ENCODE measurements around the gene ACER3. TPM values are rescaled to one million over a fixed set of nuclear protein-coding genes. Genes with fewer than 3 reads are reported as not detected.
"Not testable (repeated sequence)": the region's sequence is repeated elsewhere in the genome, so short reads cannot be mapped to it uniquely, and the experiment has no call there.

Gene ACER3
- total RNA-seq, 2 experiments from 2014 or later: 10.4 to 13.2 TPM

DNA sequence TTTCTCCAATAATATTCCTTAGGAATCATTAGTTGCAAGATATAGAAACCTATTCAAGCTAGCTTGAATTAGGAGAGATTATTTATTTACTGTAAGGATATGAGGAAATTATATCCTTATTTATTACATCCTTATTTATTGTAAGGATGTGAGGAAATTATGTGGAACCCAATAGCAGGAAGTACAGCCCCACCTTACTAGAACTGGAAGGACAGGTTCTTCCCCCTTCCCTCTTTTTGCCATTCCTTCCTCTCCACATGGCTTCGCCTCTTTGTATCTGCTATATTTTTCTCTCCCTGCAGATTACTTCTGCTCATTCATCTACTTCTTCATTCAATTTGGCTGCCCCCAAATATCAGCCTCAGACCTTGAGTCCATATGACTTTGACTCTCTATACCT is 124.0 kb downstream of the ACER3 start:
- H3K4me3 Mint-ChIP-seq: no peak overlapping the region
- H3K36me3 Mint-ChIP-seq: peaks cover 10% of the 10 kb centered on the region
- H3K27me3 Mint-ChIP-seq: no peaks in the 10 kb centered on the region
- ATAC-seq (ENCODE audit: low read depth) (no peak), DNase-seq (no peak)
- H3K27ac Mint-ChIP-seq: no peak overlapping the region
- H3K9me3 Mint-ChIP-seq: no peaks in the 10 kb centered on the region
- POLR2A ChIA-PET: no interaction called here
- H3K4me1 Mint-ChIP-seq: peaks cover 1% of the 10 kb centered on the region

DNA sequence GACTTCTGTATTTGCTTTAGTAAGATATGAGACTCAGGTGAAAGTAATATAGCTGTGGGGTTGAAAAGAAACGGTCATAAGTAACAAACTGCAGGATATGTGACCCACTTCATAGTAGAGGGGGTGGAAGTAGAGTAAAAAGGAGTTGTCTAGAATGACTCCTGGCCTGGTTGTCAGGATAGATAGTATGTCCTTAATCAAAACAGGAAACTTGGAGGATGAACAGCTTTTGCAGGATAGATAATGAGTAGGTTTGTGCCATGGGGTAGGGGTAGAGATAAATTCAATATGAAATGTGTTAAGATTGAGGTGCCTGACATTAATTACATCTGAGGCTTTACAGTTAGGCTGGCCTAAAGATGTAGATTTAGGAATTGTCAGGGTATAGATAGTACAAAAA is 126.5 kb downstream of the ACER3 start:
- Mint-ChIP-seq H3K27me3 (no peaks in the 10 kb centered on the region), H3K27ac (no peak overlapping the region), H3K36me3 (peaks cover 12% of the 10 kb centered on the region), H3K9me3 (no peaks in the 10 kb centered on the region), H3K4me1 (peaks cover 1% of the 10 kb centered on the region), H3K4me3 (no peak overlapping the region)
- DNase-seq (no peak), ATAC-seq (ENCODE audit: low read depth) (no peak)
- POLR2A ChIA-PET: no interaction called here

DNA sequence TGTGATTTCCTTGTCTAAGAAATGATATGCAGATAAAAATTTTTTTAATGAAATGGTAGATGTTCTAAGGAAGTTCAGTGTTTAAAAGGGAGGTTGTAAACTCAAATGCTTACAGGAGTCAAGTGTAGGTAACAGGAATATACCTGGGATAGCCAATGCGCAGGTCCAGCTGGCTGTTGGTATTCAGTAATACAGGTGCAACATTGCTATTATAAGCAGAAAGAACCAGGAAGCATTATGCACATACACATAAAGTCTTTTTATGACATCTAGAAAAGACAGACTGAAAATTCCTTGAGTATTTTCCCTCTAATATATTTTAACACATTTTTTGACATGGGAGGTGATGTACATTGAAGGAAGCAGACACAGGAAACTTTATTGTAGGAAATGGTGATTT is 129.9 kb downstream of the ACER3 start:
- DNase-seq (no peak), ATAC-seq (ENCODE audit: low read depth) (no peak)
- peaks cover 14% of the 10 kb centered on the region for H3K36me3 Mint-ChIP-seq
- no peak overlapping the region for H3K27ac Mint-ChIP-seq
- no peaks in the 10 kb centered on the region for H3K9me3 Mint-ChIP-seq
- no peak overlapping the region for H3K4me3 Mint-ChIP-seq
- H3K27me3 Mint-ChIP-seq: no peaks in the 10 kb centered on the region
- no peaks in the 10 kb centered on the region for H3K4me1 Mint-ChIP-seq
- POLR2A ChIA-PET: no interaction called here

DNA sequence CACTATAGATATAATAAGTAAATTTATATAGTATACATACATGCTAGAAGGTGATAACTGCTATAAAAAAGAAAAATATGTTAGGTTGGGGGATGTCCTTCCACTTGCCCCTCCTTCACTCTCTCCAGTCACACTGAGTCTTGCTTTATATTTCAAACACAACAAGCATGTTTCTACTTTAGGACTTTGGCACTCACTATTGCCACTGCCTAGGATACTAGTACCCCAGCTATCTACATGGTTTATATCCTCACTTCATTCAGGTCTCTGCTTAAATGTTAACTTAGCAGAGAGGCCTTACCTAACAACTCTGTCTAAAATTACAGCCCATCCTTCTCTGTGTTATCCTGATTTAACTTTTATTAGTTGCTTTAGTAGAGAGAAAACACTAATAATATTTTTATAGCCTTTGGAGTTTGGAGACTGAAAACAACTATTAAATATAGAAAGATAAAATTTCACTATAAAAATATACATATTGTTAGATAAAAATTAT is 134.4 kb downstream of the ACER3 start:
- Mint-ChIP-seq H3K27me3 (no peaks in the 10 kb centered on the region), H3K4me3 (no peak overlapping the region), H3K4me1 (peaks cover 10% of the 10 kb centered on the region), H3K27ac (no peak overlapping the region), H3K9me3 (no peaks in the 10 kb centered on the region), H3K36me3 (peaks cover 5% of the 10 kb centered on the region)
- DNase-seq: no peak
- no peak for ATAC-seq (ENCODE audit: low read depth)
- POLR2A ChIA-PET: no interaction called here

DNA sequence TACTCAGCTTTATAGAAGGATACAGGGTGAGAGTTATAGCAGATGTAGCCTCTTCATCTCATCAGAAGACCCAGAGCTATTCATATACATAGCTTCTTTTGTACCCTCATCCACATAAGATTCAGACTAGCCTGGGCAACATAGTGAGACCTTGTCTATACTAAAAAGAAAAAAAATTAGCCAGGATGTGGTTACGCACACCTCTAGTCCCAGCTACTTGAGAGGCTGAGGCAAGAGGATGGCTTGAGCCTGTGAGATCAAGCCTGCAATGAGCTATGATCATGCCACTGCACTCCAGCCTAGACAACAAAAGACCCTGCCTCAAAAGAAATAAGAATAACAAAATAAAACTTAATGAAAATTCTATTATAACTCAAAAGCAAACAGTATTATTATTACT is 136.8 kb downstream of the ACER3 start:
- Mint-ChIP-seq H3K36me3 (peaks cover 1% of the 10 kb centered on the region), H3K9me3 (no peaks in the 10 kb centered on the region), H3K4me1 (peaks cover 10% of the 10 kb centered on the region), H3K27ac (no peak overlapping the region), H3K4me3 (no peak overlapping the region), H3K27me3 (no peaks in the 10 kb centered on the region)
- DNase-seq (no peak), ATAC-seq (ENCODE audit: low read depth) (peak; percentile 95)
- POLR2A ChIA-PET: no interaction called here

DNA sequence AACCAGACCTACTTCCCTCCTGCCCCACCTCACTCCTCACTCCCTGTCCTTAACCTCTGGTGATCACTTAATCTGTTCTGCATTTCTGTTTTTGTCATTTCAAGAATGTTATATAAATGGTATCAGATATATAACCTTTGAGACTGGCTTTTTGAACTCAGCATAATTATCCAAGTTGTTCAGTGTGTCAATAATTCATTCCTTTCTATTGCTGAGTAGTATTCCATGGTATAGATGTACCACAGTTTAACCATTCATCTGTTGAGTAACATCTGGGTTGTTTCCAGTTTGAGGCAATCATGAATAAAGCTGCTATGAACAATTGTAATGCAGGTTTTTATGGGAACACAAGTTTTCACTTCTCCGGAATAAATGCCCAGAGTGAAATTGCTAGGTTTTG is 138.9 kb downstream of the ACER3 start:
- Mint-ChIP-seq H3K4me1 (peaks cover 10% of the 10 kb centered on the region), H3K27me3 (no peaks in the 10 kb centered on the region), H3K9me3 (no peaks in the 10 kb centered on the region), H3K4me3 (no peak overlapping the region), H3K36me3 (peaks cover 4% of the 10 kb centered on the region), H3K27ac (no peak overlapping the region)
- ATAC-seq (ENCODE audit: low read depth) (no peak), DNase-seq (no peak)
- POLR2A ChIA-PET: no interaction called here

DNA sequence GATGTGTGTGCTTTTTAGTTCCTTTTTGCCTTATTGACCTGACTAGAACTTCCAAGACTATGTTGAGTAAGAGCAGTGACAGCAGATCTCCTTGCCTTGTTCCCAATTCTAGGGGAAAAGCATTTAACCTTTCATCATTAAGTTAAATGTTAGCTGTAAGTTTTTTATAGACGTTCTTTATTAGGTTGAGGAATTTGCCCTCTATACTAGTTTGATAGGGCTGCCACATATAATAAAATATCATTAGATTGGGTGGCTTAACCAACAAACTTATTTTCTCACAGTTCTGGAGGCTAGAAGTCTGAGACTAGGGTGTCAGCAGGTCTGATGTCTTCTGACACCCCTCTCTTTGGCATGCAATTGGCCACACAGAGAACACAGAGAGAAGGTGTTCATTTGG is 140.9 kb downstream of the ACER3 start:
- H3K36me3 Mint-ChIP-seq: peaks cover 11% of the 10 kb centered on the region
- peaks cover 2% of the 10 kb centered on the region for H3K9me3 Mint-ChIP-seq
- DNase-seq (no peak), ATAC-seq (ENCODE audit: low read depth) (no peak)
- POLR2A ChIA-PET: no interaction called here
- no peak overlapping the region for H3K4me3 Mint-ChIP-seq
- no peak overlapping the region for H3K27ac Mint-ChIP-seq
- peaks cover 10% of the 10 kb centered on the region for H3K4me1 Mint-ChIP-seq
- no peaks in the 10 kb centered on the region for H3K27me3 Mint-ChIP-seq

DNA sequence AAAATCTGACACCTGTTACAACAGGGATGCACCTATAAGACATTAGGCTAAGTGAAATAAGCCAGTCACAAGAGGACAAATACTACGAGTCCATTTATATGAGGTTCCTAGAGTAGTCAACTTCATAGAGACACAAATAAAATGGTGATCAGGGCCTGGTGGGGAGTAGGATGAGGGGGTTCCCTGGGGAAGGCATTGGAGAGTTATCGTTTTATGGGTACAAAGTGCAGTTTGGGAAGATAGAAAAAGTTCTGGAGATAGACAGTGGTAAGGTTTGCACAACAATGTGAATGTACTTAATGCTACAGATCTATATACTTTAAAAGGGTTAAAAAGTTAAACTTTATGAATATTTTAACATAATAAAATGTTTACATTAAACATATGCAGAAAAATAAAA is 142.1 kb downstream of the ACER3 start:
- no peak for DNase-seq
- no peaks in the 10 kb centered on the region for H3K27me3 Mint-ChIP-seq
- H3K4me1 Mint-ChIP-seq: peaks cover 5% of the 10 kb centered on the region

DNA sequence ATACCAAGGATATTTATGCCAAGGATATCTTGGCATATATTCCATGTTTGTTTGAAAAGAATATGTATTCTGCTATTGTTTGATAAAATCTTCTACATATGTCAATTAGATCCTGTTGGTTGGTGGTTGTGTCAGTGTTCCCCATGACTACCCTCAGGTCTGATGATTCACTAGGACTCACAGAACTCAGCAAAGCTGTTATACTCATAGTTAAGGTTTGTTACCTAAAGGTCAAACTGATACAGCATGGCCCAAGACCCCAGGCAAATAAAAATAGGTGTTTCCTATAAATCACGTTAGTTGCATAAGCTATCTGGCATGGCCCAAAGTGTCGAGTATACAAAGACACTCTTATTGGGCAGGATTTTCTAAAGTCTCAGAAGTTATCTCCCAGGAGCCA is 143.2 kb downstream of the ACER3 start:
- peaks cover 13% of the 10 kb centered on the region for H3K36me3 Mint-ChIP-seq
- H3K27me3 Mint-ChIP-seq: no peaks in the 10 kb centered on the region
- ATAC-seq (ENCODE audit: low read depth) (no peak), DNase-seq (no peak)
- no peaks in the 10 kb centered on the region for H3K4me1 Mint-ChIP-seq
- peaks cover 6% of the 10 kb centered on the region for H3K9me3 Mint-ChIP-seq
- no peak overlapping the region for H3K27ac Mint-ChIP-seq
- no peak overlapping the region for H3K4me3 Mint-ChIP-seq
- POLR2A ChIA-PET: no interaction called here

More for the DNA sequence above, 142.1 kb downstream of the ACER3 start:
- ATAC-seq (ENCODE audit: low read depth): no peak
- H3K27ac Mint-ChIP-seq: no peak overlapping the region
- POLR2A ChIA-PET: no interaction called here
- no peak overlapping the region for H3K4me3 Mint-ChIP-seq
- H3K9me3 Mint-ChIP-seq: peaks cover 2% of the 10 kb centered on the region
- peaks cover 12% of the 10 kb centered on the region for H3K36me3 Mint-ChIP-seq

DNA sequence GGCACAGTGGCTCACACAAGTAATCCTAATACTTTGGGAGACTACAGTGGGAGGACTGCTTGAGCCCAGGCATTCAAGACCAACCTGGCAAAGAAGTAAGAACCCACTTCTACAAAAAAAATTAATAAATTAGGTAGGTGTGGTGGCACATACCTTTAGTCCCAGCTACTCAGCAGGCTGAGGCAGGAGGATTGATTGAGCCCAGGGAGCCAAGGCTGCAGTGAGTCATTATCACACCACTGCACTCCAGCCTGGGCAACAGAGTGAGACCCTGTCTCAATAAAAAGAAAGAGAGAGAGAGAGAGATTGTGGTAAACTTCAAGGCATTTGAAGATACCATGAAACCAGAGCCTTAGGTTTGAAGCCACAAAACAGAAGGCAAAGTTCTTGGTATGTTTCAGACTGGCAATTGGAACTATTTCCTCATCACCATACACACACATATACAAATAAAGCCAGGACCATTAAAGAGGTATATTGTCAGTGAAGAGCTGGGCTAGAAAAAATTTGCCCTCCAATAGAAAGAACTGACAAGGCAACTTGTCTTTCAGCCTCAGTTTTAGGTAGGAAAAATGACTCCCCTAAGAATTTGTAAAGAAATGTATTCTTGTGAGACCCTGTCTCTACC is 148.9 kb downstream of the ACER3 start:
- ATAC-seq (ENCODE audit: low read depth) (no peak), DNase-seq (no peak)
- Mint-ChIP-seq H3K4me3 (no peak overlapping the region), H3K36me3 (peaks cover 21% of the 10 kb centered on the region), H3K4me1 (no peaks in the 10 kb centered on the region), H3K27ac (no peak overlapping the region), H3K9me3 (peaks cover 6% of the 10 kb centered on the region), H3K27me3 (no peaks in the 10 kb centered on the region)
- POLR2A ChIA-PET: no interaction called here

DNA sequence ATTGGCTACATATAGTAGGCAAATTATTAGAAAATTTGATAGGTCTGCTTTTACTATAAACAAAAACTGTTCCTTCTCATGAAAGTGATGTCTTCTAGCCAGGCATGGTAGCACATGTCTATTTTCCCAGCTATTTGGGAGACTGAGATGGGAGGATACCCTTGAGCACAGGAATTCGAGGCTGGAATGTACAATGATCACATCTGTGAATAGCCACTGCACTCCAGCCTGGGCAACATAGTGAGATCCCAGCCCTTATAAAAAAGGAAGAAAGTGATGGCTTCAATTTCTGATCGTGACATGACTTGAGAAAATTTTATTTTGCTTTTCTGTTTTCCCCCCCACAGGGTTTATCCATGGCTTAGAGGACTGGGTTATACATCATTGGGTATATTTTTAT is 154.0 kb downstream of the ACER3 start:
- POLR2A ChIA-PET: no interaction called here
- no peaks in the 10 kb centered on the region for H3K27me3 Mint-ChIP-seq
- no peak for DNase-seq
- H3K36me3 Mint-ChIP-seq: peaks cover 18% of the 10 kb centered on the region
- H3K4me1 Mint-ChIP-seq: peaks cover 6% of the 10 kb centered on the region
- no peak for ATAC-seq (ENCODE audit: low read depth)
- no peaks in the 10 kb centered on the region for H3K9me3 Mint-ChIP-seq
- H3K27ac Mint-ChIP-seq: no peak overlapping the region
- no peak overlapping the region for H3K4me3 Mint-ChIP-seq

DNA sequence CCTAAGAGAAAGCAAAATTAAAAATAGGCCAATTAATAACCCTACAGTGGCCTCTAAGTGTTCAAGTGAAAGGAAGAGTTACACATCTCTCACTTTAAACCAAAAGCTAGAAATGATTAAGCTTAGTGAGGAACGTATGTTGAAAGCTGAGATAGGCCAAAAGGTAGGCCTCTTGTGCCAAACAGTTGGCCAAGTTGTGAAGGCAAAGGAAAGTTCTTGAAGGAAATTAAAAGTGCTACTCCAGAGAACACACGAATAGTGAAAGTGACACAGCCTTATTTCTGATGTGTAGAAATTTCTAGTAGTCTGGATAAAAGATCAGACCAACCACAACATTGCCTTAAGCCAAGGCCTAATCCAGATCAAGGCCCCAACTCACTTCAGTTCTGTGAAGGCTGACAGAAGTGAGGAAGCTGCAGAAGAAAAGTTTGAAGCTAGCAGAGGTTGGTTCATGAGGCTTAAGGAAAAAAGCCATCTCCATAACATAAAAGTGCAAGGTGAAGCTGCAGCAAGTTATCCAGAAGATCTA is 157.7 kb downstream of the ACER3 start:
- POLR2A ChIA-PET; ATAC-seq (ENCODE audit: low read depth); H3K9me3 Mint-ChIP-seq: not testable (repeated sequence)

DNA sequence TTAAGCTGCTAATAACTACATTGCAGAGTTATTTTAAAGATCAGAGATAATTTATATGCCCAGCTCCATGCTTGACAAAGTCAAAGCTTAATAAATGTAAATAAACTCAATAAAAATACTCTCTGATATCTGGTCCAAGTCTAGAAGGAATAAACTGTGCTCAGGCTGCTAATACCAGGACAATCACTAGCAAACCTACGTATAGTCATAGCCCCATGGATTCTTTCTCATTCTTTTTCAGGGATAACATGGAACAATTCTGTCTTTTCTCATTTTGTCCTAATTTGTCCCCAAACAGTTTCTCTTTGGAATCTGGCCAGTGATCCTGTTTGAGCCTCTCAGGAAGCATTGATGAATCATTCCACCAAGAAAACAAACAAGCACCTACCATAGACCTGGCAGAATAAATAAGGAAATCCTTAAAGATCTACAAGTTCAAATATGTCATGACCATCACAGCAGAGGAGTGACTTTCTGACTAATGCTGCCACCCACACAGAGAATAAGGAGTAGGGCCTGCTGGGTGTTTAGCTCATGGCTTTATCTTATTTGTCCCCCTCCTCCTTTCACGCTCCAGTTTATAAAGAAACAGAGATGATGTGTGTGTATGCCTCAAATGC is 159.4 kb downstream of the ACER3 start:
- H3K9me3 Mint-ChIP-seq: no peaks in the 10 kb centered on the region
- no peak for ATAC-seq (ENCODE audit: low read depth)
- H3K27ac Mint-ChIP-seq: no peak overlapping the region
- peaks cover 14% of the 10 kb centered on the region for H3K36me3 Mint-ChIP-seq
- H3K4me1 Mint-ChIP-seq: peaks cover 6% of the 10 kb centered on the region
- no peaks in the 10 kb centered on the region for H3K27me3 Mint-ChIP-seq
- DNase-seq: no peak
- no peak overlapping the region for H3K4me3 Mint-ChIP-seq
- POLR2A ChIA-PET: no interaction called here

More for the DNA sequence above, 157.7 kb downstream of the ACER3 start:
- not testable (repeated sequence) for H3K27me3 Mint-ChIP-seq, DNase-seq, H3K4me1 Mint-ChIP-seq, H3K27ac Mint-ChIP-seq, H3K4me3 Mint-ChIP-seq
- H3K36me3 Mint-ChIP-seq: peaks cover 14% of the 10 kb centered on the region

DNA sequence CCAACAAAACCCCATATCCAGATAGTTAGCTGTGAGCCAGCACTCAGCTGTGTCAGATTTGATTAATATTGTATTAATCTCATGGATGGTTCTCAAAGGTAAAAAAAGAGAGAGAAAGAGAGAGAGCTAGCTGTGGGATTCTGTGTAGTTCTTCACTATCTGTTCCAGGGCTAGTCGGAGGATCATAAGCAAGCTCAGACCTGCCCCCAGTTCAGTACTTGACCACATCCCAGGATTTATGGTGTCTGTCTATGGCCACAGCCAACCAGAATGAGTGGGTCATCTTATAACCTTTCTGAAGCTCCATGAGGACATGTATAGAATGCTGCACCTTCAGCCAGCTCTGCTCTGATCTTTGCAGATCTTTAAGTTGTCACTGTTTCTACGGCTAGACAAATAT is 160.0 kb downstream of the ACER3 start:
- DNase-seq: no peak
- Mint-ChIP-seq H3K36me3 (peaks cover 14% of the 10 kb centered on the region), H3K4me1 (peaks cover 6% of the 10 kb centered on the region), H3K4me3 (no peak overlapping the region), H3K27me3 (no peaks in the 10 kb centered on the region), H3K9me3 (no peaks in the 10 kb centered on the region), H3K27ac (no peak overlapping the region)
- POLR2A ChIA-PET: no interaction called here
- ATAC-seq (ENCODE audit: low read depth): no peak

Data from activated naive CD8-positive, alpha-beta T cell treated with anti-CD3 and anti-CD28 coated beads, Interleukin-2, amount 10 ng/mL, durations not matched to agents 7 days and 5 days (primary cell).